Gastroesophageal sphincter (tissue), 3 donors: ENCODE data around the gene ALKBH4.
"Not testable (repeated sequence)": the region's sequence is repeated elsewhere in the genome, so short reads cannot be mapped to it uniquely, and the experiment has no call there.

ENCODE experiments used
- CTCF ChIP-seq, 4 experiments: fragments of 200-600 bp in 2 of 4; fragments of 450-650 bp in 2 of 4; sonication (generic) in 1 of 4; IDR thresholded peaks; one replicate each; pipeline ENCODE4 v1.5.1; 2017 to 2019; ENCODE audit warnings: antibody characterized with exemption in 4 of 4, mild to moderate bottlenecking in 2 of 4, moderate library complexity in 2 of 4
- POLR2A ChIP-seq, 2 donors: fragments of 450-650 bp; IDR thresholded peaks; one replicate each; pipeline ENCODE4 v1.6.1; 2017; ENCODE audit warnings: antibody characterized with exemption in 2 of 2, mild to moderate bottlenecking in 2 of 2, moderate library complexity in 1 of 2

- TF ChIP-seq CTCF, POLR2A (IDR thresholded peaks at IDR 0.05): not testable (repeated sequence)
These were observed 40.9 kb upstream of the ALKBH4 start for GRCh38 chr7:102505298-102506185.
